SJSA1 (cell line): ENCODE data around the gene SULT2B1. TPM values are rescaled to one million over a fixed set of nuclear protein-coding genes. Genes with fewer than 3 reads are reported as not detected.

Experiments
- DNase-seq, 2 experiments: peaks; one replicate each; pipeline ENCODE4 v3.0.0-alpha.2; 2015 to 2020; ENCODE audit warnings: low spot score in 2 of 2, low read depth in 1 of 2
- H3K27ac ChIP-seq: fragments of 250-450 bp; sonication (Bioruptor Pico); 2 replicates; pipeline ENCODE4 v1.5.1; 2020; ENCODE audit warnings: mild to moderate bottlenecking, moderate library complexity
- H3K27me3 ChIP-seq: fragments of 250-450 bp; sonication (Bioruptor Pico); replicated peaks from 2 replicates; pipeline ENCODE4 v1.5.1; 2020; ENCODE audit warnings: mild to moderate bottlenecking, moderate library complexity
- H3K36me3 ChIP-seq: fragments of 250-450 bp; sonication (Bioruptor Pico); 2 replicates; pipeline ENCODE4 v1.5.1; 2020; ENCODE audit warnings: mild to moderate bottlenecking
- H3K4me1 ChIP-seq: fragments of 250-450 bp; sonication (Bioruptor Pico); replicated peaks from 2 replicates; pipeline ENCODE4 v1.6.1; 2021; ENCODE audit warnings: mild to moderate bottlenecking
- H3K4me3 ChIP-seq: fragments of 250-450 bp; sonication (Bioruptor Pico); 2 replicates; pipeline ENCODE4 v1.5.1; 2020; ENCODE audit warnings: mild to moderate bottlenecking
- H3K9me3 ChIP-seq: fragments of 250-450 bp; sonication (Bioruptor Pico); replicated peaks from 2 replicates; pipeline ENCODE4 v1.5.1; 2020; ENCODE audit warnings: mild to moderate bottlenecking
- total RNA-seq: library from RNA; depleted of rRNA; stranded (reverse); fragments of >200 nt; shearing (Covaris generic); gene quantifications from 2 replicates; pipeline ENCODE4 v1.2.3, GENCODE V29; 2014

The SULT2B1 gene
- total RNA-seq, 1 experiment from 2014 or later = 0.37 TPM

GRCh38 chr19:48618278-48618915 is 66.4 kb downstream of the SULT2B1 start:
- H3K4me3 ChIP-seq = peak overlapping the region; percentile 67
- H3K4me1 ChIP-seq = peaks cover 20% of the 10 kb centered on the region
- peak overlapping the region; percentile 72 for H3K27ac ChIP-seq
- H3K9me3 ChIP-seq = no peaks in the 10 kb centered on the region
- peak in 1 of 2 experiments; percentile 22 for DNase-seq
- peaks cover 53% of the 10 kb centered on the region for H3K36me3 ChIP-seq
- no peaks in the 10 kb centered on the region; the same call in 1 of the 2 replicates for H3K27me3 ChIP-seq

GRCh38 chr19:48618916-48619691 is 67.1 kb downstream of the SULT2B1 start, which contains the start of the genes RPL18 and SPHK2:
RPL18 (minus strand) TSS chr19:48619178; CDS start chr19:48619143, 35 bp downstream.
SPHK2 (plus strand) TSS chr19:48619506; CDS start chr19:48620515, 1,009 bp downstream.
- H3K9me3 ChIP-seq = no peaks in the 10 kb centered on the region
- peaks cover 47% of the 10 kb centered on the region for H3K36me3 ChIP-seq
- H3K27me3 ChIP-seq = no peaks in the 10 kb centered on the region; the same call in 1 of the 2 replicates
- H3K27ac ChIP-seq = peak within 1 kb of the TSS; percentile 72
- peaks cover 25% of the 10 kb centered on the region for H3K4me1 ChIP-seq
- peak; percentile 99 for DNase-seq
- H3K4me3 ChIP-seq = peak within 1 kb of the TSS; percentile 67

- H3K4me1 ChIP-seq = peaks cover 29% of the 10 kb centered on the region
- no peaks in the 10 kb centered on the region for H3K9me3 ChIP-seq
- H3K27me3 ChIP-seq = no peaks in the 10 kb centered on the region
- peak in 1 of 2 experiments; percentile 38 for DNase-seq
- H3K4me3 ChIP-seq = peak overlapping the region; percentile 67
- peaks cover 39% of the 10 kb centered on the region for H3K36me3 ChIP-seq
- H3K27ac ChIP-seq = peak overlapping the region; percentile 50
Observed at GRCh38 chr19:48619692-48620585, 68.0 kb downstream of the SULT2B1 start.

- Histone ChIP-seq H3K27ac (peak overlapping the region; percentile 26; the same call in 1 of the 2 replicates), H3K4me1 (peaks cover 18% of the 10 kb centered on the region), H3K4me3 (peak overlapping the region; percentile 43), H3K27me3 (no peaks in the 10 kb centered on the region), H3K36me3 (peaks cover 15% of the 10 kb centered on the region), H3K9me3 (no peaks in the 10 kb centered on the region)
- DNase-seq = no peak
Observed at GRCh38 chr19:48623556-48624066, 71.6 kb downstream of the SULT2B1 start.

GRCh38 chr19:48624067-48624594 is 72.2 kb downstream of the SULT2B1 start:
- no peaks in the 10 kb centered on the region for H3K27me3 ChIP-seq
- peak overlapping the region; percentile 43 for H3K4me3 ChIP-seq
- no peaks in the 10 kb centered on the region for H3K9me3 ChIP-seq
- peak; percentile 96 to 99 for DNase-seq
- H3K27ac ChIP-seq = peak overlapping the region; percentile 28
- H3K36me3 ChIP-seq = peaks cover 14% of the 10 kb centered on the region
- peaks cover 18% of the 10 kb centered on the region for H3K4me1 ChIP-seq

GRCh38 chr19:48624791-48625723 is 73.1 kb downstream of the SULT2B1 start:
- DNase-seq = no peak
- Histone ChIP-seq H3K27me3 (no peaks in the 10 kb centered on the region), H3K4me1 (peaks cover 12% of the 10 kb centered on the region), H3K4me3 (peak overlapping the region; percentile 43), H3K27ac (no peak overlapping the region), H3K9me3 (no peaks in the 10 kb centered on the region), H3K36me3 (peaks cover 20% of the 10 kb centered on the region)

GRCh38 chr19:48625891-48626327 is 73.9 kb downstream of the SULT2B1 start:
- Histone ChIP-seq H3K4me1 (peaks cover 11% of the 10 kb centered on the region), H3K9me3 (no peaks in the 10 kb centered on the region), H3K27me3 (no peaks in the 10 kb centered on the region), H3K4me3 (no peak overlapping the region), H3K27ac (no peak overlapping the region), H3K36me3 (peaks cover 20% of the 10 kb centered on the region)
- DNase-seq = peak in 1 of 2 experiments; percentile 46

GRCh38 chr19:48627201-48627864 is 75.4 kb downstream of the SULT2B1 start:
- H3K4me3 ChIP-seq = no peak overlapping the region
- no peaks in the 10 kb centered on the region for H3K27me3 ChIP-seq
- peak in 1 of 2 experiments; percentile 41 for DNase-seq
- peaks cover 20% of the 10 kb centered on the region for H3K36me3 ChIP-seq
- H3K9me3 ChIP-seq = no peaks in the 10 kb centered on the region
- no peak overlapping the region for H3K27ac ChIP-seq
- peaks cover 11% of the 10 kb centered on the region for H3K4me1 ChIP-seq

GRCh38 chr19:48627865-48628314 is 75.9 kb downstream of the SULT2B1 start:
- peak in 1 of 2 experiments; percentile 42 for DNase-seq

GRCh38 chr19:48628486-48629296 is 76.7 kb downstream of the SULT2B1 start:
- peaks cover 20% of the 10 kb centered on the region for H3K36me3 ChIP-seq
- peaks cover 5% of the 10 kb centered on the region for H3K4me1 ChIP-seq
- no peak overlapping the region for H3K27ac ChIP-seq
- peak in 1 of 2 experiments; percentile 46 for DNase-seq
- no peaks in the 10 kb centered on the region for H3K9me3 ChIP-seq
- H3K27me3 ChIP-seq = no peaks in the 10 kb centered on the region
- H3K4me3 ChIP-seq = no peak overlapping the region

More at GRCh38 chr19:48627865-48628314, 75.9 kb downstream of the SULT2B1 start:
- Histone ChIP-seq H3K27me3 (no peaks in the 10 kb centered on the region), H3K4me1 (peaks cover 11% of the 10 kb centered on the region), H3K27ac (no peak overlapping the region), H3K36me3 (peaks cover 20% of the 10 kb centered on the region), H3K9me3 (no peaks in the 10 kb centered on the region), H3K4me3 (no peak overlapping the region)

GRCh38 chr19:48629297-48629598 is 77.3 kb downstream of the SULT2B1 start:
- Histone ChIP-seq H3K27ac (no peak overlapping the region), H3K36me3 (peaks cover 20% of the 10 kb centered on the region), H3K9me3 (no peaks in the 10 kb centered on the region), H3K4me3 (no peak overlapping the region), H3K27me3 (no peaks in the 10 kb centered on the region), H3K4me1 (peaks cover 9% of the 10 kb centered on the region)
- no peak for DNase-seq
